ENCODE data around the gene TSPO. TPM values are rescaled to one million over a fixed set of nuclear protein-coding genes. Genes with fewer than 3 reads are reported as not detected.

Gene TSPO
- total and polyA plus RNA-seq, 2 experiments from 2014 or later: 34.6 to 44.7 TPM

DNA sequence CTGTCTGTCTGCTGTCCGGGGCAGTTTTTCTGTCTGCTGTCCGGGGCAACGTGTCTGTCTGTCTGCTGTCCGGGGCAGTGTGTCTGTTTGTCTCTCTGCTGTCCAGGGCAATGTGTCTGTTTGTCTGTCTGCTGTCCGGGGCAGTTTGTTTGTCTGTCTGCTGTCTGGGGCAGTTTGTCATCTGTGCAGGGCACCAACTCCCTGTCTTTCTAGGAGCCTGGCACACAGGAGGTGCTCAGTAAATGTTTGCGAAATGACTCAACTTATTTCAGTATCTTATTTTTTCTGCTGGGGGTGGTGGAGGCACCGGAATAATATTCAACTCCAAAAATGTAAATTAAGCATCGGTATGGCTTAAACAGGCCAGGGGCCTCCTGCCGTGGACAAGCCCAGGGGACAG lies 47.6 kb downstream of the TSPO start:
- Histone ChIP-seq H3K27ac (ENCODE audit: low read depth) (no peak overlapping the region), H3K4me3 (no peak overlapping the region), H3K79me2 (replicated peaks; ENCODE audit: insufficient read depth) (no peaks in the 10 kb centered on the region), H2AFZ (no peak overlapping the region), H3K36me3 (ENCODE audit: insufficient read depth) (no peaks in the 10 kb centered on the region), H3K9me2 (ENCODE audit: insufficient read depth) (no peaks in the 10 kb centered on the region), H4K20me1 (replicated peaks; ENCODE audit: insufficient read depth) (no peaks in the 10 kb centered on the region), H3F3A (replicated peaks; ENCODE audit: low read depth) (0 out of 2 replicates have a peak, but pooled peaks cover 4% of the 10 kb centered on the region), H3K4me2 (no peak overlapping the region), H3K27me3 (ENCODE audit: insufficient read depth) (no peaks in the 10 kb centered on the region), H3K4me1 (ENCODE audit: insufficient read depth) (peaks cover 3% of the 10 kb centered on the region; the same call in 1 of the 2 replicates)
- H3K36me3 Mint-ChIP-seq (ENCODE audit: low read depth): no peaks in the 10 kb centered on the region
- TF ChIP-seq EZH2 (IDR thresholded peaks at IDR 0.05; ENCODE audit: low read depth, unreplicated experiment) (no peak), POLR2AphosphoS5 (IDR thresholded peaks at IDR 0.05; ENCODE audit: low read depth) (no peak), JUNB (IDR thresholded peaks at IDR 0.05; ENCODE audit: unreplicated experiment) (no peak), ZNF114 (CRISPR knock-in tag; IDR thresholded peaks at IDR 0.05) (no peak), ZNF331 (CRISPR knock-in tag; IDR thresholded peaks at IDR 0.05; ENCODE audit: low read depth) (no peak), EZH2phosphoT487 (IDR thresholded peaks at IDR 0.05; ENCODE audit: unreplicated experiment) (no peak), NANOG (IDR thresholded peaks at IDR 0.05; ENCODE audit: borderline replicate concordance) (no peak), STAT1 (IDR thresholded peaks at IDR 0.05; ENCODE audit: unreplicated experiment) (no peak), CREB1 (CRISPR knock-in tag; IDR thresholded peaks at IDR 0.05; ENCODE audit: low read depth) (no peak)
- TF ChIP-seq, protein P1, sequence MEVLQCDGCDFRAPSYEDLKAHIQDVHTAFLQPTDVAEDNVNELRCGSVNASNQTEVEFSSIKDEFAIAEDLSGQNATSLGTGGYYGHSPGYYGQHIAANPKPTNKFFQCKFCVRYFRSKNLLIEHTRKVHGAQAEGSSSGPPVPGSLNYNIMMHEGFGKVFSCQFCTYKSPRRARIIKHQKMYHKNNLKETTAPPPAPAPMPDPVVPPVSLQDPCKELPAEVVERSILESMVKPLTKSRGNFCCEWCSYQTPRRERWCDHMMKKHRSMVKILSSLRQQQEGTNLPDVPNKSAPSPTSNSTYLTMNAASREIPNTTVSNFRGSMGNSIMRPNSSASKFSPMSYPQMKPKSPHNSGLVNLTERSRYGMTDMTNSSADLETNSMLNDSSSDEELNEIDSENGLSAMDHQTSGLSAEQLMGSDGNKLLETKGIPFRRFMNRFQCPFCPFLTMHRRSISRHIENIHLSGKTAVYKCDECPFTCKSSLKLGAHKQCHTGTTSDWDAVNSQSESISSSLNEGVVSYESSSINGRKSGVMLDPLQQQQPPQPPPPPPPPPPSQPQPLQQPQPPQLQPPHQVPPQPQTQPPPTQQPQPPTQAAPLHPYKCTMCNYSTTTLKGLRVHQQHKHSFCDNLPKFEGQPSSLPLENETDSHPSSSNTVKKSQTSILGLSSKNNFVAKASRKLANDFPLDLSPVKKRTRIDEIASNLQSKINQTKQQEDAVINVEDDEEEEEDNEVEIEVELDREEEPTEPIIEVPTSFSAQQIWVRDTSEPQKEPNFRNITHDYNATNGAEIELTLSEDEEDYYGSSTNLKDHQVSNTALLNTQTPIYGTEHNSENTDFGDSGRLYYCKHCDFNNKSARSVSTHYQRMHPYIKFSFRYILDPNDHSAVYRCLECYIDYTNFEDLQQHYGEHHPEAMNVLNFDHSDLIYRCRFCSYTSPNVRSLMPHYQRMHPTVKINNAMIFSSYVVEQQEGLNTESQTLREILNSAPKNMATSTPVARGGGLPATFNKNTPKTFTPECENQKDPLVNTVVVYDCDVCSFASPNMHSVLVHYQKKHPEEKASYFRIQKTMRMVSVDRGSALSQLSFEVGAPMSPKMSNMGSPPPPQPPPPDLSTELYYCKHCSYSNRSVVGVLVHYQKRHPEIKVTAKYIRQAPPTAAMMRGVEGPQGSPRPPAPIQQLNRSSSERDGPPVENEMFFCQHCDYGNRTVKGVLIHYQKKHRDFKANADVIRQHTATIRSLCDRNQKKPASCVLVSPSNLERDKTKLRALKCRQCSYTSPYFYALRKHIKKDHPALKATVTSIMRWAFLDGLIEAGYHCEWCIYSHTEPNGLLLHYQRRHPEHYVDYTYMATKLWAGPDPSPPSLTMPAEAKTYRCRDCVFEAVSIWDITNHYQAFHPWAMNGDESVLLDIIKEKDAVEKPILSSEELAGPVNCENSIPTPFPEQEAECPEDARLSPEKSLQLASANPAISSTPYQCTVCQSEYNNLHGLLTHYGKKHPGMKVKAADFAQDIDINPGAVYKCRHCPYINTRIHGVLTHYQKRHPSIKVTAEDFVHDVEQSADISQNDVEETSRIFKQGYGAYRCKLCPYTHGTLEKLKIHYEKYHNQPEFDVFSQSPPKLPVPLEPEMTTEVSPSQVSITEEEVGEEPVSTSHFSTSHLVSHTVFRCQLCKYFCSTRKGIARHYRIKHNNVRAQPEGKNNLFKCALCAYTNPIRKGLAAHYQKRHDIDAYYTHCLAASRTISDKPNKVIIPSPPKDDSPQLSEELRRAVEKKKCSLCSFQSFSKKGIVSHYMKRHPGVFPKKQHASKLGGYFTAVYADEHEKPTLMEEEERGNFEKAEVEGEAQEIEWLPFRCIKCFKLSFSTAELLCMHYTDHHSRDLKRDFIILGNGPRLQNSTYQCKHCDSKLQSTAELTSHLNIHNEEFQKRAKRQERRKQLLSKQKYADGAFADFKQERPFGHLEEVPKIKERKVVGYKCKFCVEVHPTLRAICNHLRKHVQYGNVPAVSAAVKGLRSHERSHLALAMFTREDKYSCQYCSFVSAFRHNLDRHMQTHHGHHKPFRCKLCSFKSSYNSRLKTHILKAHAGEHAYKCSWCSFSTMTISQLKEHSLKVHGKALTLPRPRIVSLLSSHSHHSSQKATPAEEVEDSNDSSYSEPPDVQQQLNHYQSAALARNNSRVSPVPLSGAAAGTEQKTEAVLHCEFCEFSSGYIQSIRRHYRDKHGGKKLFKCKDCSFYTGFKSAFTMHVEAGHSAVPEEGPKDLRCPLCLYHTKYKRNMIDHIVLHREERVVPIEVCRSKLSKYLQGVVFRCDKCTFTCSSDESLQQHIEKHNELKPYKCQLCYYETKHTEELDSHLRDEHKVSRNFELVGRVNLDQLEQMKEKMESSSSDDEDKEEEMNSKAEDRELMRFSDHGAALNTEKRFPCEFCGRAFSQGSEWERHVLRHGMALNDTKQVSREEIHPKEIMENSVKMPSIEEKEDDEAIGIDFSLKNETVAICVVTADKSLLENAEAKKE (CRISPR knock-in tag; IDR thresholded peaks at IDR 0.05): no peak
- TF ChIP-seq, protein P2, sequence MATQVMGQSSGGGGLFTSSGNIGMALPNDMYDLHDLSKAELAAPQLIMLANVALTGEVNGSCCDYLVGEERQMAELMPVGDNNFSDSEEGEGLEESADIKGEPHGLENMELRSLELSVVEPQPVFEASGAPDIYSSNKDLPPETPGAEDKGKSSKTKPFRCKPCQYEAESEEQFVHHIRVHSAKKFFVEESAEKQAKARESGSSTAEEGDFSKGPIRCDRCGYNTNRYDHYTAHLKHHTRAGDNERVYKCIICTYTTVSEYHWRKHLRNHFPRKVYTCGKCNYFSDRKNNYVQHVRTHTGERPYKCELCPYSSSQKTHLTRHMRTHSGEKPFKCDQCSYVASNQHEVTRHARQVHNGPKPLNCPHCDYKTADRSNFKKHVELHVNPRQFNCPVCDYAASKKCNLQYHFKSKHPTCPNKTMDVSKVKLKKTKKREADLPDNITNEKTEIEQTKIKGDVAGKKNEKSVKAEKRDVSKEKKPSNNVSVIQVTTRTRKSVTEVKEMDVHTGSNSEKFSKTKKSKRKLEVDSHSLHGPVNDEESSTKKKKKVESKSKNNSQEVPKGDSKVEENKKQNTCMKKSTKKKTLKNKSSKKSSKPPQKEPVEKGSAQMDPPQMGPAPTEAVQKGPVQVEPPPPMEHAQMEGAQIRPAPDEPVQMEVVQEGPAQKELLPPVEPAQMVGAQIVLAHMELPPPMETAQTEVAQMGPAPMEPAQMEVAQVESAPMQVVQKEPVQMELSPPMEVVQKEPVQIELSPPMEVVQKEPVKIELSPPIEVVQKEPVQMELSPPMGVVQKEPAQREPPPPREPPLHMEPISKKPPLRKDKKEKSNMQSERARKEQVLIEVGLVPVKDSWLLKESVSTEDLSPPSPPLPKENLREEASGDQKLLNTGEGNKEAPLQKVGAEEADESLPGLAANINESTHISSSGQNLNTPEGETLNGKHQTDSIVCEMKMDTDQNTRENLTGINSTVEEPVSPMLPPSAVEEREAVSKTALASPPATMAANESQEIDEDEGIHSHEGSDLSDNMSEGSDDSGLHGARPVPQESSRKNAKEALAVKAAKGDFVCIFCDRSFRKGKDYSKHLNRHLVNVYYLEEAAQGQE (IDR thresholded peaks at IDR 0.05; ENCODE audit: unreplicated experiment): no peak
- TF ChIP-seq, protein P3, sequence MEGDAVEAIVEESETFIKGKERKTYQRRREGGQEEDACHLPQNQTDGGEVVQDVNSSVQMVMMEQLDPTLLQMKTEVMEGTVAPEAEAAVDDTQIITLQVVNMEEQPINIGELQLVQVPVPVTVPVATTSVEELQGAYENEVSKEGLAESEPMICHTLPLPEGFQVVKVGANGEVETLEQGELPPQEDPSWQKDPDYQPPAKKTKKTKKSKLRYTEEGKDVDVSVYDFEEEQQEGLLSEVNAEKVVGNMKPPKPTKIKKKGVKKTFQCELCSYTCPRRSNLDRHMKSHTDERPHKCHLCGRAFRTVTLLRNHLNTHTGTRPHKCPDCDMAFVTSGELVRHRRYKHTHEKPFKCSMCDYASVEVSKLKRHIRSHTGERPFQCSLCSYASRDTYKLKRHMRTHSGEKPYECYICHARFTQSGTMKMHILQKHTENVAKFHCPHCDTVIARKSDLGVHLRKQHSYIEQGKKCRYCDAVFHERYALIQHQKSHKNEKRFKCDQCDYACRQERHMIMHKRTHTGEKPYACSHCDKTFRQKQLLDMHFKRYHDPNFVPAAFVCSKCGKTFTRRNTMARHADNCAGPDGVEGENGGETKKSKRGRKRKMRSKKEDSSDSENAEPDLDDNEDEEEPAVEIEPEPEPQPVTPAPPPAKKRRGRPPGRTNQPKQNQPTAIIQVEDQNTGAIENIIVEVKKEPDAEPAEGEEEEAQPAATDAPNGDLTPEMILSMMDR (conservative IDR thresholded peaks at IDR 0.05; ENCODE audit: low read depth in 2 of 2): no peak
- TF ChIP-seq, protein P4, sequence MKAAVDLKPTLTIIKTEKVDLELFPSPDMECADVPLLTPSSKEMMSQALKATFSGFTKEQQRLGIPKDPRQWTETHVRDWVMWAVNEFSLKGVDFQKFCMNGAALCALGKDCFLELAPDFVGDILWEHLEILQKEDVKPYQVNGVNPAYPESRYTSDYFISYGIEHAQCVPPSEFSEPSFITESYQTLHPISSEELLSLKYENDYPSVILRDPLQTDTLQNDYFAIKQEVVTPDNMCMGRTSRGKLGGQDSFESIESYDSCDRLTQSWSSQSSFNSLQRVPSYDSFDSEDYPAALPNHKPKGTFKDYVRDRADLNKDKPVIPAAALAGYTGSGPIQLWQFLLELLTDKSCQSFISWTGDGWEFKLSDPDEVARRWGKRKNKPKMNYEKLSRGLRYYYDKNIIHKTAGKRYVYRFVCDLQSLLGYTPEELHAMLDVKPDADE (IDR thresholded peaks at IDR 0.05): no peak
- DNase-seq (ENCODE audit: low spot score) (no peak), ATAC-seq (no peak)
- H3K9me3 Mint-ChIP-seq: no peaks in the 10 kb centered on the region; the same call in 2 of the 3 replicates
- H3K4me3 Mint-ChIP-seq: no peak overlapping the region
- no peak overlapping the region for H3K27ac Mint-ChIP-seq
- H3K4me1 Mint-ChIP-seq: peaks cover 10% of the 10 kb centered on the region
- peaks cover 14% of the 10 kb centered on the region for H3K27me3 Mint-ChIP-seq (ENCODE audit: insufficient read depth, low read depth, poor library complexity)
